ENCODE data around the gene TMEM74B.
"Not testable (repeated sequence)": the region's sequence is repeated elsewhere in the genome, so short reads cannot be mapped to it uniquely, and the experiment has no call there.

Gene TMEM74B

DNA sequence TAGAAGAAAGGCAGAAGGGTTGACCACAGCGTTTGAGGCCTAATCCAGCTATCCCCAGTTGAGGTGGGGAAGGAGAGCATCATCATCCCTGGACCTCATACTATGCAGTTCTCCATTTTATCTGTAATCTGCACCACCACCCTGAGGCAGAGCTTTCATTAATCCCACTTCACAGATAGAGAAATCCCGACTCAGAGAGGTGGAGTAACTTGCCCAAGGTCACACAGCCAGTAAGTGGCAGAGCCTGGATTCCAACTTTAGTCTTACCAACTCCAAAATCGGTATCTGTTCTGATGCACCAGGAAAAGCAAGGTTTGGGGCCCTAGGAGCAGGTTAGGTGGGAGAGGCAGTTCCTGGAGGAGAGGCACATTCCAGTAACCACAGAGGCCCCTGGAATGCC is 6.7 kb downstream of the TMEM74B start:
- DNase-seq, result no peak

DNA sequence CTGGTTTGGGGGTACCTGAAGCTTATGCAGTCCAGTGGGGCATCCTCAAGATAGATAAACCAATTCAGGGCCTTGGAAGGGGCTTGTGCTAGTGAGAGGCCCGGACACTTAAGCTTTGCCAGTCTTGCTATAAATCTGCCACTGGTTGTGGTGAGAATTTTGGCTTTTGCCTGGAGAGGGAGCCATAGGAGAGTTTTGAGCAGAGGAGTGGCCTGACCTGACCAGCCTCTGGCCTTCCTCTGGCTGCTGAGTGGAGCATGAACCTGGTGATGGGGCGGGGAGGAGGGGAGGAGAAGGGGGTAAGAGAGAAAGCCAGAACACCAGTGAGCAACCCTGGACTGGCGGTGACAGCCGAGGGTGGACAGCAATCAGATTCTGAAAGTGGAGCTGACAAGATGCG is 7.1 kb downstream of the TMEM74B start:
- DNase-seq, result no peak

DNA sequence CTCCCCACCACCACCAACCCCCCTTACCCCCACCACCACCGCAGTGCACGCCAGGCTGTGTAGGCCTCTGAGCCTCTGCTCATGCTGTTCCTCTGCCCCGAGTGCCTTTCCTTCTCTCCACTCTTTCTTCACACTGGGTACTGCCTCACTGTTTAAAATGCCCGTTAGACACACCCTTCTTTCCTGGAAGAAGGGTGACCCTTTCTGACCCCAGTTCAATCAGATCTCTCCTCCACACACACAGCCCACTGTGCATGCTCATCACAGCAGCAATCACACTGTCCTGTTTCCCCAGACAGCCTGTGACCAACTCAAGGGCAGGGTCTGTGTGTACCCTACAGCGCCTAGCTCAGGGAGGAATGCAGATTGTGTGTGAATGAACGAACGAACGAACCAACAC is 10.0 kb downstream of the TMEM74B start:
- no peak for DNase-seq

DNA sequence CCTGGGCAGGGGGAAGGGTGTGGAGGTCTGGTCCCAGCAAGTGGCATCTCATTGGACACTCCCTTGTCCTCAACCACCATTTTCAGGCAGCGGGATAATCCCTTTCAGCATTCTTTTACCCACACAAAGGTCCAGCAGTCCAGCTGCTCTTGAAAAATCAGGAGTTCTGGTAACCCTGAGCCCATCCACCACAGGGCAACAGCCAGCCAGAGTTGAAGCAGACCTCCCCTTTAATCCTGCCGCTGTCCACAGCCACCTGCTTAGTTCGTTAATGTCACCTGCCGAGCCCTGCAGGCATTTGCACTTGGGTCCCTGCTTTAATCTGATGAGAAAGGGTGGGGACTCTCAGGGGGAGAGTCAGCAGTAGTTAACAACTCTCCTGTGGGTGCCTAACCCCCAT is 11.1 kb downstream of the TMEM74B start:
- DNase-seq, result no peak

DNA sequence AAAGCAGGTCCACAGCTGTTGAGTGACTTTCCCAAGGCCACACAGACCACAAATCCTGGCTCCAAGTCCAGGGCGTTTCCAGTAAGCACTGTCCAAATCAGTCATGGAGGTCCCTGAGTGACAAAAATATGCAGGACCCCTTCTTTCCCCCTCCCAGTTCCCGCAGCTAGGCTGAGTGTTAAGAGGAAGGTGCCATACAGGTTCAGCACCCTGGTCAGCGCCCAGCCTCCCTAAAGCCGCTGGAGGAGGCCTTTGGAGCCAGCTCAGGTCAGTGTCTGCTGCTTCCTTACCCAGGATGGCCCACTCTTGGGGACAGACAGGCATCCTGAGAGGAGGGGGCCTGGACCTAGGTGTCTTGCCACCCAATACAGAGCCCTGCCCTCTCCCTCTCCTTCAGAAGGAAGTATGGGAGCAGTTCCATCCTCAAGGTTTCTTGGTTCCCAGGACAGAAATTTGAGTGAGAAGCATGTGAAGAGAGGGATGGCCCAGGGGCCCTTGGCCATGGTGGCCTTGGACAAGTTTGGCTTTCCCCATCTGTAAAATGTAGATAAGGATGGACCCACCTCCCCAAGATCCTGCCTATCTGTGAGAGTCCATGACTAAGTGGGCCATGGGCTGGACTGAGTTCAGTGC is 13.2 kb downstream of the TMEM74B start:
- no peak for DNase-seq

DNA sequence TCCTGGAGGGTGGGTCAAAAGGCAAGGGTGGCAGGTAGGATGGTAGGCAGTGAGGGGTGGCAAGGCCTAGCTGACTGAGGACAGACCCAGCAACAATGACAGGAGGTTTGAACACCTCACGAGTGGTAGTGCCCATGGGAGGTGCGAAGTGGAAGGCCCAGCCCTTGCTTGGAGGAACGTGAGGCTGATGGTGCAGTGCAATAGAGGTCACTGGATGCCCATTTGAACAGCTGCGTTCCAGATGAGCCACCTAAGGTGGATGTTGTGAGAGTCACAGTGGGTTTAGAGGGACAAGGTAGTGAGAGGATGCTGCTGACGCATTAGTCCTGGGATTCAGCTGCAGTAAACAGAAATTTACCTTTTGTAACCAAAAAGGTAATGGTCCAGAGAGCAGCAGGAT is 15.6 kb downstream of the TMEM74B start:
- DNase-seq, result no peak

DNA sequence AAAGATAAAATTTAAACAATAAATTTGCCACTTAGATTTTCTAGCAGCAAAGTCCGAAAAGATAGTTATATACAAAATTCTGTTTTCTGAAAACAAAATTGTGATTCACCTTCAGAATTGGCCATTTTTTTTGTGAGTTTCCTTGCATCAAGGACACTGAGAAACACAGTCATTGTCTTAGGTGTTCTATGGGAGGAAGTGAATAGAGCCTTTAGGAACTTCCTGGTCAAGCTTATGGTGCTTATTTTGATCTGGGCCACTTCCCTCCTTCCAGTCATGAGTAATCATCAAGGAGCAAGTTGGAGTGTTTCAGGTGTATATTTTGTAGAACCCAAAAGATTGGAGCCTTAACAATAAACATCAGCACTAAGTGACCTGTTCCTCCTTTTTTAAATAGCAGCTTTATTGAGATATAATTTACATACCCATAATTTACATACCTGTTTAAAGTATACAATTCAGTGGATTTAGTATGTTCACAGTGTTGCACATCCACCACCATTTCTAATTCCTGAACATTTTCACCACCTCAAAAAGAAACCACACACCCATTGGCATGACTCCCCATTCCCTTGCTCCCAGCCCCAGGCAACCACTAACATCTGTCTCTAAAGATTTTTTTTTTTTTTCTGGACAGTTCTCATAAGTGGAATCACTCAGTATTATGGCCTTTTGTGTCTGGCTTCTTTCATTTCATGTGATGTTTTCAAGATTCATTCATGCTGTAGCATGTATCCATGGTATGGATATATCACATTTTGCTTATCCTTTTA is 17.6 kb downstream of the TMEM74B start:
- DNase-seq, result no peak

DNA sequence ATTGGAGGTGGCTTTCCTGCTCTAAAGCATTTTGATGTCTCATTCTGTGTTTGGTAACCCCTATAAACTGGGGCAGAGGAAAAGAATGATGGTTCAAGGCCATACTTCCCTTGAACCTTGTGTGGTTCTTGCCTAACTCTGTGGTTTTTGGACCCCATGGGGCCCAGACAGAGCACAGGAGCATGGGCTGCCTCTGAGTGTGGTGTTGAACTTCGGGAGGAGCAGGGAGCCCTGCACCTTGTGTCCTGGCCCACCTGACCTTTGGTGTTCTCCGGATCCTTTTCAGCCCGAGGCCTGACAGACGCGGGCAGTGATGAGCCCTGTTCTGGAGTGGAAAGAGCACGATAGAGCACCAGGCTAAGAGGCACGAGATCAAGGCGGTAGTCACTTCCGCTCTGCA is 18.8 kb downstream of the TMEM74B start:
- no peak for DNase-seq

DNA sequence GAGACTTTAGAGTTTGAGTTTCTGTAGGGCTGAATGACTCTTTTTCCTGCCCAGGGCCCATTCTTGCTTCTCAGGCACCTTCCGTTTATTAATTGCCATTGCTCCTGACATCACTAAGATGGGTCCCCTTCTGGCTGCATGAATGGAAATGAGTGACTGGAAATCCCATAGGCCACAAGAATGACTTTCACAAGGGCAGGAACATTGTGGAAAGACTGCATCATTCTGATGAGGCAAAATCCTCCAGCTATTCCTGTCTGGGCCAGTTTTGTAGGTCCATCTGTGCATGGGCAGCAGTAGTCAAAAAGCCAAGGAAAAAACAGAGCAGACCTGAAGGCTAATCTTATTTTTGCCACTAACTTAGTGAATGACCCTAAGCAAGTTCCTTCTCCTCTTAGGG is 19.3 kb downstream of the TMEM74B start:
- DNase-seq, result no peak

DNA sequence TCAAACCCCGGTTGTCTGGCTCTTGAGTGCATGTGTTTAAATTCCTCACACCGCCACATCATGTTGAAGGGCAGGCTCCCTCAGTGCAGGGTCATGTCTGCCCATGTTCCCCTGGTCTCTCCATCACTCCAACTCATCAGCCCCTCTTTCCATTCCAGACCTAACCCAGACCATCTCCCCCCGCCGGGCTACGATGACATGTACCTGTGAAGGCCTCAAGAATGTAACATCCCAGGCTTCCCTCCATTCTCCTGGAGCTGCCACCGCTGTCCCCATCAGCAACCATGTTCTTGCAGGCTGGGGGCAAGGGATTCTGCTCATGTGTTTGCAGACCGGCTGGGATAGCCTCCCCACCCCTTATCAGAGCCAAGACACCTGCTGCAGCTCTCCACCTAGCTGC is 19.9 kb downstream of the TMEM74B start:
- DNase-seq, result no peak

DNA sequence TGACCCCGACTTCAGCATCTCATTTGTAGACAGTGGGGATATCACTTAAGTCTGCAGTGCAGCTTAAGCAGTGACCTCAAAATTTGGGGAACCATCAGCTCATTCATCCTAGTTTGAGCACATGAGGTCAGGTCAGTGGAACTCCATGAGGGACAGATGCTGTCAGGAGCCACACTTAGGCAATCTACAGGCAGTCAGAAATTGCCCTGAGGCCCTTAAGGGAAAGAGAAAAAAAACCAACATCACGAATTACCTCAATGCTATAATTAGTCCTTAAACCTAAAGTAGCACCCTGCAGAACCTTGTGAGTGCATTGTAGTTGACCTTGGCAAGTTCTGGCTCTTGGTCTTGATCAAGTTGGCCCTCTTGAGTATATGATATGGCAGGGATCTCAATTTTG is 21.1 kb downstream of the TMEM74B start:
- no peak for DNase-seq

DNA sequence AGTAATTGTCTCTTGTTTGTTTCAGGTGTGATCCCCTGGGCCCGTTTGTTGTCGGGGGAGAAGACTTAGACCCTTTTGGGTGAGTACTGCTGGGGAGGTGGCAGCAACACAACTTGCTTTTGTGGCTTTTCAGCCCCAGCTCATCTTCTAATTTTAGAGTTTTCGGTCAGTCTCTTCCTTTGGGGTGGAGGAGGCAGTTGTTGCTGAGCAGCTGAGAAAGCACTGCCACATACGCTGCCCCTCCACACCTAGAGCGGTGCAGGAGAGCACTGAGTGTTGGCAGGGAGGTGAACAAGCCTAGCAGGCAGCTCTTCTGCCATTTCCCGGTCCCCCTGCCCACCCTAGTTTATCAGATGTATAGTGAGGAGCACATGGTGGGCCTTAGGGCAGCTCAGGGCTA is 21.7 kb downstream of the TMEM74B start:
- no peak for DNase-seq

DNA sequence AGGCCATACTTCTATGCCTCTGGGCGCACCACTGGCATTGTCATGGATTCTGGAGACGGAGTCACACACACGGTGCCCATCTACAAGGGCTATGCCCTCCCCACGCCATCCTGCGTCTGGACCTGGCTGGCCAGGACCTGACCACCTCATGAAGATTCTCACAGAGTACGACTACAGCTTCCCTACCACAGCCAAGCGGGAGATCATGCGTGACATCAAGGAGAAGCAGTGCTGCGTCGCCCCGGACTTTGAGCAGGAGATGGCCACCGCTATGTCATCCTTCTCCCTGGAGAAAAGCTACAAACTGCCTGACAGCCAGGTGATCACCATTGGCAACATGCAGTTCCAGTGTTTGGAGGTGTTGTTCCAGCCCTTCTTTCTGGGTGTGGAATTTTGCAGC is 23.8 kb downstream of the TMEM74B start:
- no peak for DNase-seq

DNA sequence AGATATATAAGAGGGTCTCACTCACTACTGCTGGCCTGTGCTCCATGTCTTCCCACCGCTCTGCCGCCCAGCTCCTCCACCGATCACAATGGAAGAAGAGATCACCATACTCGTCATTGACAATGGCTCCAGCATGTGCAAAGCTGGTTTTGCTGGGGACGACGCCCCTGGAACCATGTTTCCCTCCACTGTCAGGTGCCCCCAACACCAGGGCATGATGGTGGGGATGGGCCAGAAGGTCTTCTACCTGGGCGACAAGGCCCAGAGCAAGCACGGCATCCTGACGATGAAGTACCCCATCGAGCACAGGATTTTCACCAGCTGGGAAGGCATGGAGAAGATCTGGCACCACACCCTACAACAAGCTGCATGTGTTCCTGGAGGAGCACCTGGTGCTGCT is 24.3 kb downstream of the TMEM74B start:
- no peak for DNase-seq

DNA sequence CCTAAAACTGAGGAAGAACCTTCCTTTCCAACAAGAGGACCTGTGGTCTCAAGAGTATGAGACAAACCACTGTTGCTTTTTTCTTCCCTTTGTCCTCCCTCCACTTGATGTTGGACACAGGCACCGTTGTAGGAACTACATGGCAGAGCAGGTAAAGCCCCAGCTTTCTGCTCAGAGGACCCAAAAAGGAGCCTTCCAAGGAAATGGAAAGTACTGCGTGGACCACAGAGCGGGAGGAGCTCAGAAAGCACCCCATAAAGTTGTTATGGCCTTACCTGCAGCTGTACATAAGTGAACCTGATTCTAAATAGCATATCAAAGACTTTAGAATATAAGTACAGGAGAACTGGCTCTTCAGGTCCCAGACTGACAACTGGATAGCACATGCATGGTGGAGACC is 29.4 kb downstream of the TMEM74B start:
- DNase-seq, result no peak

DNA sequence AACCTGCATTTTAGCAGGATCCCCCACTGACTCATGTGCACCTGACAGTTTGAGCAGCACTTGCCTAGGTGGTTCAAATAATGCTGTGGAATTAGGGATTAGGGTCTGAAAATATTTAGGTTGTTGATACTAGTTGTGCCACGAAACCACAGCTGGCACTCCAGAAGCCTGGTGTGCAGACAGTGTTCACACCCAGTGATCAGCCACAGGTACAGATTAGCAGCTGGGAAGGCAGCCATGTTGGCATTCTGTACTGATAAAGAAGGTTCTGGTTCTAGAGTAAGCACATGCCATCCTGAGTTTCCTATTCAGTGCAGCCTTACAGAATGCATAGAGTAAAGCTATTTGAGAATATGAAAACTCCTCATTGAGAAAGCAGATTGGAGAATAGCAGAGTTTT is 30.1 kb downstream of the TMEM74B start:
- DNase-seq, result no peak

DNA sequence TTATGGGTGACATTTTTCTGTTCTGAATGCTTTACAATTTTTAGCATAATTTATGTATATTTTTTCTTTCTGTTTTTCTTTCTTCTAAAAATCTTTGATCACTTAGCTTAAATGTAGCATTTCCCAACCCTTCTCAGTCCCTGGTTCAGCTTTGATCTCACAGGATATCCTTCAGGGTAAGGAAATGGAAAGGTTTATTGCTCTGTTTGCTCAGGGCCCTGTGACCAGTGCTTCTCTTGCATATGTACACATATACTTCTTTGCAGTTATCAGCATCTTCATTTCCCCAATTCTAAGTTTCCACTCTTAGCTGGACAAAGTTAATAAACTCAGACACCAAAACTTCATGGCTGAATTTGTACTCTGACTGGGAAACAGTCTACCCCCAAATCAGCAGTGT is 30.6 kb downstream of the TMEM74B start:
- no peak for DNase-seq

DNA sequence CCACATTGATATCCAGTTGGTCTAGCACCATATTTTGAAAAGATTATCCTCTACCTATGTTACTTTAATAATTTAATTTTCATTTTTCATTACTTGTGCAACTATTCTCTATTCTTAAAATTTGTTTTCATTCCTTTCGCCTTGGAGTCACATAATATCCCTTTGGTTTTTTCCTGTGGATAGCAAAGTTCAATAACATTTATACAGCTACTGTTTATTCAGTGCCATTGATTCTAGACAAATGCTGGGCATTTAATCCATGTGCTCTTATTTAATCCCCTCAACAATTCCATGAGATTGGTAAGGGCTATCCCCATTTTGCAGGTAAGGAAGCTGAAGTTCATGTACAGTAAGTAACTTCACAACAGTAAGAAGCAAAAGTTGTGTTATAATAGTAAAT is 33.8 kb downstream of the TMEM74B start:
- no peak for DNase-seq

DNA sequence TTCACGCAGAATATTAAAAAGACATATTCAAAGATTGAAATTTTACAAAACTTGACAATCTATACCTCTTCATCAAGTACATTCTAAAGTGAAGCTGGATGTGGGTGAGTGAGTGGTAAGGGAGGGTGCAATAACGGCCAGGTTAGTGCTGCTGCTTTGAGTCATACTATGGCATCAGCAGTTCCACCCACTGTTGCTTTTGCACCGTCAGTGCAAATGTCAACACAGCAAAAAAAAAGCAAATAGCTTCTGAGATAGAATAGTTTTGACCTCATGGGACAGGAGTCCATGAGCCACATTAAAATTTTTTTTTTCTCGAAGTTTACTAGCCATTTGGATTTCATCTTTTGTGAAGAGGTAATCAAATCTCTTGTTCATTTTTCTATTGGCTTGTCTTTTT is 34.6 kb downstream of the TMEM74B start:
- no peak for DNase-seq

DNA sequence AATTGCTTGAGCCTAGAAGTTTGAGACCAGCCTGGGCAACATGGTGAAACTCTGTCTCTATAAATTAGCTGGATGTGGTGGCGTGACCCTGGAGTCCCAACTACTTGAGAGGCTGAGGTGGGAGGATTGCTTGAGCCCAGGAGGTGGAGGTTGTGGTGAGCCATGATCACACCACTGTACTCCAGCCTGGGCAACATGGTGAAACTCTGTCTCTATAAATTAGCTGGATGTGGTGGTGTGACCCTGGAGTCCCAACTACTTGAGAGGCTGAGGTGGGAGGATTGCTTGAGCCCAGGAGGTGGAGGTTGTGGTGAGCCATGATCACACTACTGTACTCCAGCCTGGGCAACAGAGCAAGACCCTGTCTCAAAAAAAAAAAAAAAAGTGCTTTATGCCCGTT is 35.0 kb downstream of the TMEM74B start:
- not testable (repeated sequence) for DNase-seq

DNA sequence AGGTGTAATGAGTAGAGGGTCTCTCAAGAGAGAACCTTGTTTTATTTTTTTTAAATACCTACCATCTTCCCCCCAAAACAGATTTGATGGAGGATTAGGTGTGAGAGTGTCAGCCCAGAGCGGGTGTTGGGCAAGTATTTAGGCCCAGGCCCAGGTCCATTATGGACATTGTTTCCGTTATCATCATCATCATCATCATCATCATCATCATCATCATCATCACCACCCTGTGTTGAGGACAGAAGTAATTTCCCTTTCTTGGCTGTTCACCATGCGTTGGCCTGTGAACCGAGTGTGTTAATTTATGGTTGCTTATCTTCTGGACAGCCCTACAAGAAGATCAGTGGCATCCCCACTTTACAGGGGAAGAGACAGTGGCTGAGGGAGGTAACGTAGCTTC is 37.8 kb downstream of the TMEM74B start:
- DNase-seq, result no peak

DNA sequence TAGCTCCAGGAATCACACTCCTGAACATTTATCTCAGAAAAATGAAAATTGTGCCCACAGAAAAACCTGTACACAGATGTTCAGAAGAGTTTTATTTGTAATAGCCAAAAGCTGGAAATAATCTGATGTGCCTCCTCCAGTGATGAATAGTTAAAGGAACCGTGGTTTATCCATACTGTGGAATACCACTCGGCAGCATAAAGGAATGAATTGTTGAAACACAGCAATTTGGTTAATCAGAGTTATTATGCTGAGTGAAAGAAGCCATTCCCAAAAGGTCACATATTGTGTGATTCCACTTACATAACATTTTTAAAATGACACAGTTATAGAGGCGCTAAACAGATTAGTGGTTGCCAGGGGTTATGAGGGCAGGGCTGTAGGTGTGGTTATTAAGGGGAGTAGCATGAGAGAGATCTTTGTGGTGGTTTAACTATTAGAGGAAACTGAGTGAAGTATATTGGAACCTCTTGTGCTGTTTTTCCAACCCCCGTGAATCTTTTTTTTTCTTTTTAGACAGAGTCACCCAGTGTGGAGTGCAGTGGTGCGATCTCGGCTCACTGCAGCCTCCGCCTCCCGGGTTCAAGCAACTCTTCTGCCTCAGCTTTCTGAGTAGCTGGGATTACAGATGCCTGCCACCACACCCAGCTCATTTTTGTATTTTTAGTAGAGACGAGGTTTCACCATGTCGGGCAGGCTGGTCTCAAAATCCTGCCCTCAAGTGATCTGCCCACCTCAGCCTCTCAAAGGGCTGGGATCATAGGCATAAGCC is 40.2 kb downstream of the TMEM74B start:
- no peak for DNase-seq

DNA sequence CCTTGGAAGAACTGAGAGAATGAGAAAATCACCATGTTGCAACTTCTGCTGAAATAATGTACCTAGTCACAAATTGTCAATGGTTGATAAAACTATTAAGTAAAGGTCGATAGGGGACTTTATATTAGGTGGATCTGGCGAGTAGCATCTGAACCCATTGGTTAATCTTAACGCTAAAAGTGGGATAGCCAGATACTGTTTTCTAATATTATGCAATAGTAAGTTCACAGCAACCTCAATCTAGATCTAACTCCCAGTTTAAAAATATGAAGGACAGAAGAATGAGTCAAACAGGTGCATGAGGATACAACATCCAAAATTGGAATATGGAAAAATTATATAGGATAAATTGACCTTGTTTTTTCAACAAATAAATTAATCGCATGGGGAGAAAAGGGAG is 47.5 kb downstream of the TMEM74B start:
- DNase-seq, result no peak

DNA sequence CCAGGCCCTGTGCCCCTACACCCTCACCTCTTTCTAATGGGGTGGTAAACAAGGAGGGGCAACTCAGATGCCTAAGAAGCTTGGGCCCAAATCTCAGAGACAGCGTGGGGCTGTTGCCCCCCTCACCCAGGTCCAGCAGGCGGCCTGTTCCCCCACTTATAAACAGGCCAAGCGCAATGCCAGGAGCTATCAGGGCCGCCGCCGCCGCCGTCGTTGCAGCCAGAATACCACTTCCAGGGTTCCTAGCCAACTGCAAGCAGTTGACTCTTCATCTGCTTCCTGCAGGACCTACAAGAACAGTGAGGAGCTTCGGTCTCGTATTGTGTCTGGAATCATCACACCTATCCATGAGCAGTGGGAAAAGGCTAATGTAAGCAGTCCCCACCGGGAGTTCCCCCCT is 49.9 kb downstream of the TMEM74B start:
- DNase-seq, result no peak
